ENCODE measurements around the gene EIF3A.
"Not testable (repeated sequence)": the region's sequence is repeated elsewhere in the genome, so short reads cannot be mapped to it uniquely, and the experiment has no call there.

EIF3A gene

DNA sequence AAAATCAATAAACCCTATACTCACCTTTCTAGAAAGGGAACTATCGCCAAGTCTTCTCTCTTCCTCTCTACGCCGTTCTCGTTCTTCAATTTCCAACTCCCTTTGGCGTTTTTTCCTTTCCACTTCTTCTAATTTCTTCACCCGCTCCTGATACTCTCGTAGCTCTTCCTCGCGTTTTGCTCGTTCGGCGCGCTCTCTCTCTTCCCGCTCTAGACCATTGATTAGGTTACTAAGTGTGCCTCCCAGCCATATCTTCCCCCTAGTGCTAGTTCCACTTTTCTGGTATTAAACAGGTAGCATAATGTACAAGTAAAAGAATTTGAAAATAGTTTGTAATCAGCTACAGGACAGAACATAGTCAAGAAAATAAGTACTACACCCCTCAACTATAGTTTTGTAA lies 30.8 kb downstream of the EIF3A start:
- no peak for DNase-seq

GRCh38 chr10:119049361-119049760 lies 31.3 kb downstream of the EIF3A start:
- DNase-seq = no peak

GRCh38 chr10:119045561-119045960 lies 35.1 kb downstream of the EIF3A start:
- no peak for DNase-seq

DNA sequence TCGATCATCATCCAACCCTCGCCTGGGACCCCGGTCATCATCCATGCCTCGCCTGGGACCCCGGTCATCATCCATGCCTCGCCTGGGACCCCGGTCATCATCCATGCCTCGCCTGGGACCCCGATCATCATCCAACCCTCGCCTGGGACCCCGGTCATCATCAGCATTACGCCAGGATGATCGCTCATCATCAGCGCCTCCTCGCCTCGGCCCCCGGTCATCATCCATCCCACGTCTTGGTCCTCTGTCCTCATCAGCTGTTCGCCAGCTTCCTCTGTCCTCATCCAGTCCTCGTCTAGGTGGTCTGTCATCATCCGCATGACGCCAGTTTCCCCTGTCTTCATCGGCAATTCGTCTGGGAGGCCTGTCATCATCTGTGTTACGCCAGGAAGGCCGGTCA lies 38.4 kb downstream of the EIF3A start:
- DNase-seq = no peak

- no peak for DNase-seq
Measured at GRCh38 chr10:119041326-119041725, 39.3 kb downstream of the EIF3A start.

DNA sequence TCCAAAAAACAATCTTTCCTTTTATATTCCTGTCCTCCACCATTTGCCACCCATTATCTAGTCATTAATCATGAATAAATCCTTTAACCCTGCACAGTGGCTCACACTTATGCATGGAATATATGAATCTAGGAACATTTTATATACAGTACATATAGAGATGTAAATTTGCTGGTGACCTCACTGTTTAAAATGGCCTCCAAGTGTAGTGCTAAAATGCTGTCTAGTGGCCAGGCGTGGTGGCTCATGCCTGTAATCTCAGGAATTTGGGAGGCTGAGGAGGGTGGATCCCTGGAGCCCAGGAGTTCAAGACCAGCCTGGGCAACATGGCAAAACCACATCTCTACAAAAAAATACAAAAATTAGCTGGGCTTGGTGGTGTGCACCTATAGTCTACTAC lies 41.5 kb downstream of the EIF3A start:
- DNase-seq = no peak

GRCh38 chr10:119031496-119032059 lies 49.0 kb downstream of the EIF3A start:
- no peak for DNase-seq

GRCh38 chr10:119030421-119031250 lies 50.0 kb downstream of the EIF3A start:
- DNase-seq = peak; percentile 21

GRCh38 chr10:119029613-119030420 lies 50.8 kb downstream of the EIF3A start, which contains the start of gene NANOS1:
Gene NANOS1, plus strand, starts transcription at chr10:119029714. Its CDS starts 88 bp downstream, at chr10:119029802.
- peak in 1 of 2 experiments; percentile 16 for DNase-seq

GRCh38 chr10:119028900-119029612 lies 51.6 kb downstream of the EIF3A start:
- peak; percentile 83 to 86 for DNase-seq

GRCh38 chr10:119028445-119028899 lies 52.1 kb downstream of the EIF3A start:
- DNase-seq = not testable (repeated sequence)

DNA sequence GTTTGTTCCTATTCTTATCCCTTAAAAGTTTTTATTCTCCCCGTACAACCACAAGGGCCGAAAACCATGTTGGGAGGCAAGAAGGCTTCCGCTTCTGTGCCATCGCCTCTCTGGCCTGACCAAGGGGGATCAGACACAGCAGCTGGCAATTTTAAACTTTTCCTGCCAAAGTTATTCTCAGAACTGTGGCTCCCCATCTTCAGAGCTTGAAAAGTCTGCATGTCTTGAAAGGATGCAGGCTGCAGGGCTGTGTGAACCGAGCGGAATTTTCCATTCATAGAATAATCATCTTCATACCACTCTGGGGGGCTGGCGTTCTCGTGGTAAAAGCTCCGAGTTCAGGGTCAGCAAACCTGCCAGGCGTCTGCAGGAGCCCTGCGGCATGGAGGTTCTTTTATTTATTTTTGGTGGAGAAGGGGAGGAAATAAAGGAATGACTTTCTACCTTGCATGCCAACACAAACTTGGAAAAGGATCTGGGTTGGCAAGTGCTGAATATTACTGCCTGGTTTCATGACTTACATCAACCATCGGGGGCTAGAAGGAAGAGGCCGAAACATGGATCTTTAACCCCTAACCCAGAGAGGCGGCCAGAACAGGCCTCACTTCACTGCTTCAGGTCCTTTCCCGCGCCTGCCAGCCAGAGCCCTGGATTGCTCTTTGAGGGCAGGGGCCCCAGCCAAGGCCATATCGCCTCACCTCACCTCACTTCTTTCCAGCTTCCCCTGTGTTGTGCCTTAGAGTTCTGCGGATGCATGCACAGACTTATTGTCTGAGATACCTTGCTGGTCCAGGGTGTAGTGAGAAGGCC lies 54.1 kb downstream of the EIF3A start:
- DNase-seq = no peak

DNA sequence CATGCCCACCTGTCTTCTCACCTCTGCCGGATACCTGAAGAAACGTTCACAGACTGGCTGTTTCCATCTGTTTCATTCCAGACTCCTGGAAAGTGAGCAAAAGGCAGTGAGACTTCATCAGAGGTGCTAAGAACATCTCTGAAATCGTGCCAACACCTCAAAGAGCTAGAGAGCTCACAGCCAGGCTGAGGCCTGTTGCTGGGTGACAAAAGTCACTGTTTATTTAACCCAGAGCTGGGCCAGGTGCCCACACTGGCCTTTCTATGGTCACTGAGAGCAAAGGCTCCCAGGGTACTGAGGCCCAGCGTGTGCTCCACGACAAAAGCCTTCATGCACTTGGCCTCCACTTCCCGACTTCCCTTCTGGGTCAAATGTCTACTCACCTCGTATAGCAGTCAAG lies 54.8 kb downstream of the EIF3A start:
- DNase-seq = no peak

GRCh38 chr10:119025336-119025735 lies 55.3 kb downstream of the EIF3A start:
- no peak for DNase-seq

DNA sequence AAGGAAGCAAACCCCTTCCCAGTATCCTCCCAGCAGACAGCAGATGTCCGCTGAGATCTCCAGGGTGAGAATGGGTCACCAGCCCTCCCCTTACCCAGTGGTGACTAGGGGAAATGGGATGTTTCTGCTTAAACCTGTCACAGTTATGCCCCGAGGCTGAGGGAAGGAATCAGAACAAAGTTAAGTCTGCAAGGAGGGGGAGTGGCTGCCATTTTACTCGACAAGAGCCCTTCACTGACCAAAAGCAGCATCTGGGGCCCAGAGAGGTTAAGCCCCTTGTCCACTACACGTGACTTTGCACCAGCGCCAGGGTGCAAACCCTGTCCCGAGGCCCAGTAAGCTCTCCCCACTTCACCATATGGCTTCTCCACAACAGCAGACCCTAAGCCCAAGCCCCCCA lies 55.7 kb downstream of the EIF3A start:
- DNase-seq = no peak

GRCh38 chr10:119023553-119023868 lies 57.1 kb downstream of the EIF3A start:
- DNase-seq = no peak

DNA sequence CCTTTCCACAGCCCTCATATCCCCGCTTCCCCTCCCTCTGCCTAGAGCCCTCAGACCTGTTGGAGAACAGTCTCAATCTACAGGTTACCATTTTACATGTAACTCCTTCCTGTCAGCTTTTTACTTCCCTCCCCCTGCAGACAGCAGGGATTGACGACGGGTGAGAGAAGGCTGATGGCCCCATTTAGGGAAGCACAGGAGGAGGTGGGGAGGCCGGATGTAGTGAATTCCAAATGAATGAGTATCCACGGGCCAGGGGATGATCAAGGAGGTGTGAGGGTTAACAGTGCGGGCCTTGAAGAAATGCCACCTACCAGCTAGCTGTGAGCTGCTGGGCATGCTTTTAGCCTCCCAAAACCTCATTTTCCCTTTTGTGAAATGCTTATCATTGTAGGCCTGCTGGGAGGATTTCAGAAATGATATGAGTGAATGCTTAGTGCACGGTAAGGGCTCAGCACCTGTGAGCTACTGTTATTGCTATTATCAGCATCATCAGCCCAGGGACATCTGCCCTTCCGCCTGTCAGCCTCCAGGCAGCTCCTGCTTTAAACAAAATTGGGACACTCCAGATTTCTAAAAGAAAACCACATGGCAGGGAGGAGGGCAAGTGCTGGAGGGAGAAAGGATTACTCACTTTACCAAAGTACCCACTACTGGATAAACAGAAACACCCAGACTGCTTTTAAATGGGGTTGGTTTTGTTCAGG lies 57.6 kb downstream of the EIF3A start:
- DNase-seq = no peak

DNA sequence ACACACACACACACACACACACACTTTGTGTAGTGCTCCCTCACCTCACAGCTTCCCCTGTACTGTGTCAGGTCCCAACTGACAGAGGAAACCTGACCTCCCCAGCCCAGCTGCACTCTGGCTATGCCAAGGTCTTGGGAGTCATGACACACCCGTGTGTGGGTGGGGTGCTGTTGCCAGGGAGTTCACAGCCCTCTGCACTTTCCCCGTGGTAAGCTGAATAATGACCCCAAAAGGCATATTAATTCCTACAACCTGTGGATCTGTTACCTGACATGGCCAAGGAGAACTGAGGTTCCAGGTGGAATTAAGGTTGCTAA lies 60.0 kb downstream of the EIF3A start:
- DNase-seq = no peak

DNA sequence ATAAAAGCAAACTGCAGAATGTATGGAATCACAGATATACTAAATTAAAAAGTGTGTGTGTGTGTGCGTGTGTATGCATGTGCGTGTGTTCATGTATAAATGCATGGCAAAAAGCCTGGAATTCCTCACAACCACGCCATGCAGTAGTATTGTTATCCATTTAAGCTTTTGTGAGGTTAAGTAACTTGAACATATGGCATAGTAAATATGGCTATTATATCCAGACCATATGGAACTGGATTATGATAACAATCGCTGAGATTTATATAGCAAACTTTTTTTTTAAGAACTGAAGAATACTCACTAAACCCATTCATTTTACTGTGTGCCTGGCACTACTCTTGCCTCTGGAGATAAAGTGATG lies 73.4 kb downstream of the EIF3A start:
- DNase-seq = no peak

DNA sequence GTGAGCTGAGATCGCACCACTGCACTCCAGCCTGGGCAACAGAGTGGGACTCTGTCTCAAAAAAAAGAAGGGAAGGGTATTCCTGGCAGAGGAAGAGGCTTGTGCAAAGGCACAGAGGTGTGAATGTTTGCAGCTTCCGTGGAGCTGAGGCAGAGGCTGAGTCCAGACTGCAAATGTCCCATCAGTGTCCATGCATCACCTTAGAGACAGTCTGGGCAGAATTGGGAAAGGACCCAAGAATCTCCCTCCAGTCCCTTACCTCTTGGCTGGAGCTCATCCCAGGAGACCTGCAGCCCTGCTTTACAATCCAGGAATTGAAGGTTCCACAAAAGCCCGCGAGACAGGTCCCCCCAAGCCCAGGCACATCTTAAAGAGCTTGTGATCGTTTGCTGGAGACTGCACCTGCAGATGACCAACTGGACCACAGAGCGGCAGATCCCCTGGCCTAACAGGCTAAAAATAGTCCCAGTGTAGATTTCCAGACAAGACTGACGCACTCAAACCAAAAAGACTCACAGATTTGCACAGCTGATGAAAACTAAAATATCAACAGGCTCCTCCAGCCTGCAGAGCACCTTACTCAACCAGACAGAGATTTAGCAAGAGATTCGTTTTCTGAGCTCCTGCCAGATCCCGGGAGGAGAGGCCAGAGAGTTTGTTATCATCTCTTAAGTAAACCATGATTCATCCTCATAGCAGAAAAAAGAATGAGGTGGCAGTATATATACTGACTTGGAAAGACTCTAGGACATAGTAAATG lies 74.0 kb downstream of the EIF3A start:
- DNase-seq = no peak
